SJSA1 (cell line): ENCODE data around the gene CSNK1A1. TPM values are rescaled to one million over a fixed set of nuclear protein-coding genes. Genes with fewer than 3 reads are reported as not detected.
"Not testable (repeated sequence)": the region's sequence is repeated elsewhere in the genome, so short reads cannot be mapped to it uniquely, and the experiment has no call there.

Experiments used
- DNase-seq, 2 experiments: peaks; one replicate each; pipeline ENCODE4 v3.0.0-alpha.2; 2015 to 2020; ENCODE audit warnings: low spot score in 2 of 2, low read depth in 1 of 2
- H3K27ac ChIP-seq: fragments of 250-450 bp; sonication (Bioruptor Pico); 2 replicates; pipeline ENCODE4 v1.5.1; 2020; ENCODE audit warnings: mild to moderate bottlenecking, moderate library complexity
- H3K27me3 ChIP-seq: fragments of 250-450 bp; sonication (Bioruptor Pico); replicated peaks from 2 replicates; pipeline ENCODE4 v1.5.1; 2020; ENCODE audit warnings: mild to moderate bottlenecking, moderate library complexity
- H3K36me3 ChIP-seq: fragments of 250-450 bp; sonication (Bioruptor Pico); 2 replicates; pipeline ENCODE4 v1.5.1; 2020; ENCODE audit warnings: mild to moderate bottlenecking
- H3K4me1 ChIP-seq: fragments of 250-450 bp; sonication (Bioruptor Pico); replicated peaks from 2 replicates; pipeline ENCODE4 v1.6.1; 2021; ENCODE audit warnings: mild to moderate bottlenecking
- H3K4me3 ChIP-seq: fragments of 250-450 bp; sonication (Bioruptor Pico); 2 replicates; pipeline ENCODE4 v1.5.1; 2020; ENCODE audit warnings: mild to moderate bottlenecking
- H3K9me3 ChIP-seq: fragments of 250-450 bp; sonication (Bioruptor Pico); replicated peaks from 2 replicates; pipeline ENCODE4 v1.5.1; 2020; ENCODE audit warnings: mild to moderate bottlenecking
- total RNA-seq: library from RNA; depleted of rRNA; stranded (reverse); fragments of >200 nt; shearing (Covaris generic); gene quantifications from 2 replicates; pipeline ENCODE4 v1.2.3, GENCODE V29; 2014

CSNK1A1 gene
- total RNA-seq, 1 experiment from 2014 or later, result 438 TPM

GRCh38 chr5:149583394-149583793 is 32.2 kb upstream of the CSNK1A1 start:
- no peak overlapping the region for H3K4me3 ChIP-seq
- no peaks in the 10 kb centered on the region for H3K27me3 ChIP-seq
- no peak overlapping the region for H3K27ac ChIP-seq
- H3K4me1 ChIP-seq, result peaks cover 15% of the 10 kb centered on the region
- DNase-seq, result no peak
- peaks cover 4% of the 10 kb centered on the region; the same call in 1 of the 2 replicates for H3K9me3 ChIP-seq
- H3K36me3 ChIP-seq, result no peaks in the 10 kb centered on the region

- no peaks in the 10 kb centered on the region for H3K27me3 ChIP-seq
- H3K4me1 ChIP-seq, result peaks cover 15% of the 10 kb centered on the region
- no peak overlapping the region for H3K27ac ChIP-seq
- H3K9me3 ChIP-seq, result peaks cover 4% of the 10 kb centered on the region; the same call in 1 of the 2 replicates
- no peaks in the 10 kb centered on the region for H3K36me3 ChIP-seq
- DNase-seq, result no peak
- no peak overlapping the region for H3K4me3 ChIP-seq
Measured at GRCh38 chr5:149581931-149582768, 30.9 kb upstream of the CSNK1A1 start.

- peak; percentile 59 to 77 for DNase-seq
- H3K9me3 ChIP-seq, result peaks cover 4% of the 10 kb centered on the region; the same call in 1 of the 2 replicates
- peak within 1 kb of the TSS; percentile 52 for H3K4me3 ChIP-seq
- H3K27ac ChIP-seq, result no peak within 1 kb of the TSS
- peaks cover 15% of the 10 kb centered on the region for H3K4me1 ChIP-seq
- H3K27me3 ChIP-seq, result no peaks in the 10 kb centered on the region
- no peaks in the 10 kb centered on the region for H3K36me3 ChIP-seq
Measured at GRCh38 chr5:149581192-149581861, 30.1 kb upstream of the CSNK1A1 start, which contains the start of gene ARHGEF37. Gene ARHGEF37, plus strand, starts transcription at chr5:149581498. Its CDS starts 16,272 bp downstream, at chr5:149597770.

- Histone ChIP-seq H3K4me1 (peaks cover 15% of the 10 kb centered on the region), H3K27ac (no peak overlapping the region), H3K4me3 (peak overlapping the region; percentile 52), H3K36me3 (no peaks in the 10 kb centered on the region), H3K9me3 (peaks cover 2% of the 10 kb centered on the region; the same call in 1 of the 2 replicates), H3K27me3 (no peaks in the 10 kb centered on the region)
- no peak for DNase-seq
Measured at GRCh38 chr5:149580808-149581191, 29.6 kb upstream of the CSNK1A1 start.

- H3K27me3 ChIP-seq, result no peaks in the 10 kb centered on the region
- no peak overlapping the region for H3K27ac ChIP-seq
- peaks cover 15% of the 10 kb centered on the region for H3K4me1 ChIP-seq
- H3K4me3 ChIP-seq, result no peak overlapping the region
- H3K36me3 ChIP-seq, result no peaks in the 10 kb centered on the region
- DNase-seq, result no peak
- H3K9me3 ChIP-seq, result no peaks in the 10 kb centered on the region
Measured at GRCh38 chr5:149578896-149579295, 27.7 kb upstream of the CSNK1A1 start.

GRCh38 chr5:149576021-149576420 is 24.8 kb upstream of the CSNK1A1 start:
- DNase-seq, result no peak
- H3K9me3 ChIP-seq, result no peaks in the 10 kb centered on the region
- no peaks in the 10 kb centered on the region for H3K36me3 ChIP-seq
- peaks cover 4% of the 10 kb centered on the region for H3K4me1 ChIP-seq
- no peak overlapping the region for H3K27ac ChIP-seq
- H3K27me3 ChIP-seq, result no peaks in the 10 kb centered on the region
- no peak overlapping the region for H3K4me3 ChIP-seq

GRCh38 chr5:149575131-149575530 is 23.9 kb upstream of the CSNK1A1 start:
- no peaks in the 10 kb centered on the region for H3K36me3 ChIP-seq

GRCh38 chr5:149572576-149573231 is 21.5 kb upstream of the CSNK1A1 start:
- Histone ChIP-seq H3K9me3 (no peaks in the 10 kb centered on the region), H3K4me3 (no peak overlapping the region), H3K27ac (no peak overlapping the region), H3K36me3 (no peaks in the 10 kb centered on the region), H3K27me3 (no peaks in the 10 kb centered on the region), H3K4me1 (no peaks in the 10 kb centered on the region)
- no peak for DNase-seq

More at GRCh38 chr5:149575131-149575530, 23.9 kb upstream of the CSNK1A1 start:
- Histone ChIP-seq H3K9me3 (no peaks in the 10 kb centered on the region), H3K4me1 (no peaks in the 10 kb centered on the region), H3K27ac (no peak overlapping the region), H3K4me3 (no peak overlapping the region), H3K27me3 (no peaks in the 10 kb centered on the region)
- DNase-seq, result no peak

- no peak overlapping the region for H3K27ac ChIP-seq
- H3K27me3 ChIP-seq, result no peaks in the 10 kb centered on the region
- H3K4me3 ChIP-seq, result no peak overlapping the region
- no peaks in the 10 kb centered on the region for H3K4me1 ChIP-seq
- no peaks in the 10 kb centered on the region for H3K9me3 ChIP-seq
- DNase-seq, result no peak
- H3K36me3 ChIP-seq, result no peaks in the 10 kb centered on the region
Measured at GRCh38 chr5:149572170-149572569, 20.9 kb upstream of the CSNK1A1 start.

GRCh38 chr5:149567226-149567625 is 16.0 kb upstream of the CSNK1A1 start:
- H3K27me3 ChIP-seq, result no peaks in the 10 kb centered on the region
- no peaks in the 10 kb centered on the region for H3K9me3 ChIP-seq
- H3K27ac ChIP-seq, result no peak overlapping the region
- no peak for DNase-seq
- H3K36me3 ChIP-seq, result no peaks in the 10 kb centered on the region
- H3K4me3 ChIP-seq, result no peak overlapping the region
- H3K4me1 ChIP-seq, result peaks cover 25% of the 10 kb centered on the region

- not testable (repeated sequence) for H3K9me3 ChIP-seq, H3K27me3 ChIP-seq, H3K4me3 ChIP-seq, H3K36me3 ChIP-seq
- DNase-seq, result peak in 1 of 2 experiments; percentile 73
- peak overlapping the region; percentile 98 for H3K27ac ChIP-seq
- H3K4me1 ChIP-seq, result peaks cover 43% of the 10 kb centered on the region
Measured at GRCh38 chr5:149564542-149565140, 13.4 kb upstream of the CSNK1A1 start.

GRCh38 chr5:149563466-149563865 is 12.2 kb upstream of the CSNK1A1 start:
- H3K4me3 ChIP-seq, result no peak overlapping the region
- peak in 1 of 2 experiments; percentile 65 for DNase-seq
- no peaks in the 10 kb centered on the region for H3K27me3 ChIP-seq
- peaks cover 43% of the 10 kb centered on the region for H3K4me1 ChIP-seq
- peak overlapping the region; percentile 98 for H3K27ac ChIP-seq
- no peaks in the 10 kb centered on the region for H3K9me3 ChIP-seq
- no peaks in the 10 kb centered on the region for H3K36me3 ChIP-seq

GRCh38 chr5:149561848-149562247 is 10.6 kb upstream of the CSNK1A1 start:
- peak; percentile 82 to 94 for DNase-seq
- no peaks in the 10 kb centered on the region for H3K9me3 ChIP-seq
- peaks cover 43% of the 10 kb centered on the region for H3K4me1 ChIP-seq
- H3K36me3 ChIP-seq, result no peaks in the 10 kb centered on the region
- no peaks in the 10 kb centered on the region for H3K27me3 ChIP-seq
- peak overlapping the region; percentile 98 for H3K27ac ChIP-seq
- no peak overlapping the region for H3K4me3 ChIP-seq
